Inflammatory macrophage treated with lipopolysaccharide for 1 hour (primary cell): ENCODE measurements around the gene HYOU1.
"Not testable (repeated sequence)": the region's sequence is repeated elsewhere in the genome, so short reads cannot be mapped to it uniquely, and the experiment has no call there.

Experiments
- DNase-seq, 2 donors: peaks; one replicate each; pipeline ENCODE4 v3.0.0-alpha.2; 2020 to 2022

Gene HYOU1, protein sequence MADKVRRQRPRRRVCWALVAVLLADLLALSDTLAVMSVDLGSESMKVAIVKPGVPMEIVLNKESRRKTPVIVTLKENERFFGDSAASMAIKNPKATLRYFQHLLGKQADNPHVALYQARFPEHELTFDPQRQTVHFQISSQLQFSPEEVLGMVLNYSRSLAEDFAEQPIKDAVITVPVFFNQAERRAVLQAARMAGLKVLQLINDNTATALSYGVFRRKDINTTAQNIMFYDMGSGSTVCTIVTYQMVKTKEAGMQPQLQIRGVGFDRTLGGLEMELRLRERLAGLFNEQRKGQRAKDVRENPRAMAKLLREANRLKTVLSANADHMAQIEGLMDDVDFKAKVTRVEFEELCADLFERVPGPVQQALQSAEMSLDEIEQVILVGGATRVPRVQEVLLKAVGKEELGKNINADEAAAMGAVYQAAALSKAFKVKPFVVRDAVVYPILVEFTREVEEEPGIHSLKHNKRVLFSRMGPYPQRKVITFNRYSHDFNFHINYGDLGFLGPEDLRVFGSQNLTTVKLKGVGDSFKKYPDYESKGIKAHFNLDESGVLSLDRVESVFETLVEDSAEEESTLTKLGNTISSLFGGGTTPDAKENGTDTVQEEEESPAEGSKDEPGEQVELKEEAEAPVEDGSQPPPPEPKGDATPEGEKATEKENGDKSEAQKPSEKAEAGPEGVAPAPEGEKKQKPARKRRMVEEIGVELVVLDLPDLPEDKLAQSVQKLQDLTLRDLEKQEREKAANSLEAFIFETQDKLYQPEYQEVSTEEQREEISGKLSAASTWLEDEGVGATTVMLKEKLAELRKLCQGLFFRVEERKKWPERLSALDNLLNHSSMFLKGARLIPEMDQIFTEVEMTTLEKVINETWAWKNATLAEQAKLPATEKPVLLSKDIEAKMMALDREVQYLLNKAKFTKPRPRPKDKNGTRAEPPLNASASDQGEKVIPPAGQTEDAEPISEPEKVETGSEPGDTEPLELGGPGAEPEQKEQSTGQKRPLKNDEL

DNA sequence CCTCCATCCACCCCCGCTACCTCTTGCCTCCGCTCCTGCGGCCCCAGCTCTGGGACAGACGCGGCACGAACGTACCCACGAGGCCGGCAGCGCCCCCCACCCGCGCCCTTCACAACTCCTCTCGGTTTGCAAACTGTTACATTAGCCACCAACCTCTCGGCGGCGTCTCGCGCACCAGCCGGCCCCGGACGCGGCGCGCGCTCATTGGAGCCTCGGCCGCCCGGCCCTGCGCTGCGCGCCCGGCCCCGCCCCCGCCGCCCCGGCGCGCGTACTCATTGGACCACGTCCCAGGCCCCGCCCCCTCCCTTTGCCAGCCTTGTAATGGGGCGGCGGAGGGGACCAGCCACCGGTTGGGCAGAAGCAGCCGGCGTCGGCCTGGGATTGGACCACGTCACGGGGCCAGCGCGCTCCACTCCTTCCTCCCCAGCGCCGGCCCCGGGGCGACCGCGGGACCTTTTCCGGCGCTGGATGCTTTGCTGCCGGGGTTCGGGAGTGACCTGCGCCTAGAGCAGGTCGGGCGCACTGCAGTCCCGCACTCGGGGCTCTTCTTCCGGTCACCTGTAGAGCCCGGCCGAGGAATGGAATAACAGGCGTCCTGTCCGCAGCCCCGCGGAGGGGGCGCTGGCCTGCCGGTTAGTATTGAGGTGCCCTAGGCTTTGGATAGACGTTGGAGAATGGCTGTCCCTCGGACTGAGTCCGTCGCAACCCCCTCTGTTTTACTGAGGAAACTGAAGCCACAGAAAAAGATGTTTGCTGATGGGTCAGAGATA is at the start of gene HYOU1:
TSS of gene HYOU1 (minus strand) at position 206 of the 770 bp plus-strand sequence. CDS start 1,045 bp downstream, outside the sequence.
- DNase-seq = peak; percentile 97 to 98

DNA sequence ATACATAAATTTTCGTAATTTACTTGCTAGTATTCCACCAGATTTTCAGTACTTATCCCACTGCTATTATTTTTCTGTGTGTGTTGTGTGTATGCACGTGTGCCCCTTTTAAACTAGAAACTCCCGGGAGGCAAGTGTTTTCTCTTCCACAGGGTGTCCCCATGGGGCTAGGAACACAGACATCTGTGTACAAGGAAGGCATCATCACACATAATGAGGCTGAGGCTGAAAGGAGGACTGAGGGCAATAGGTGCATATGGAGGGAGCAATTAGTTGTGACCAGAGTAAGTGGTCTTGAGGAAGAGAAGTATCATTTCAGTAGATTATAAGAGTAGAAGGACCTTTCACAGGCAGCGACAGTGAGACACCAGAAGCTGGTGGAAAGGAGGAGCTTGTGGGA is 46.8 kb upstream of the HYOU1 start:
- DNase-seq = no peak

DNA sequence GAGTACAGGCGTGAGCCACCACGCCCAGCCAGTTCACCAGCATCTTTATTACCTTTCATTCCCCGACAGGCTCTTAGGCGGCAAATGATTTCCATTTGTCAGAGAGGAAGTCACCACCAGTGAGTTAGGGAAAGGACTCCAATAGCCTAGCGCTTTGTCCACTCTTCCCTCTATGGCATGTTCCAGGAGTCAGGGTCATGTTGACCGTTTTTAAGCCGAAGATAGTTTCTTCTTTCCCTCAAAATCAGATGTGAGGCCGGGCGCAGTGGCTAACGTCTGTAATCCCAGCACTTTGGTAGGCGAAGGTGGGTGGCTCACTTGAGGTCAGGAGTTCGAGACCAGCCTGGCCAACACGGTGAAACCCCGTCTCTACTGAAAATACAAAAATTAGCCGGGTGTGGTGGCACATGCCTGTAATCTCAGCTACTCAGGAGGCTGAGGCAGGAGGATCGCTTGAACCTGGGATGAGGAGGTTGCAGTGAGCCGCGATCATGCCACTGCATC is 46.2 kb upstream of the HYOU1 start:
- not testable (repeated sequence) for DNase-seq

DNA sequence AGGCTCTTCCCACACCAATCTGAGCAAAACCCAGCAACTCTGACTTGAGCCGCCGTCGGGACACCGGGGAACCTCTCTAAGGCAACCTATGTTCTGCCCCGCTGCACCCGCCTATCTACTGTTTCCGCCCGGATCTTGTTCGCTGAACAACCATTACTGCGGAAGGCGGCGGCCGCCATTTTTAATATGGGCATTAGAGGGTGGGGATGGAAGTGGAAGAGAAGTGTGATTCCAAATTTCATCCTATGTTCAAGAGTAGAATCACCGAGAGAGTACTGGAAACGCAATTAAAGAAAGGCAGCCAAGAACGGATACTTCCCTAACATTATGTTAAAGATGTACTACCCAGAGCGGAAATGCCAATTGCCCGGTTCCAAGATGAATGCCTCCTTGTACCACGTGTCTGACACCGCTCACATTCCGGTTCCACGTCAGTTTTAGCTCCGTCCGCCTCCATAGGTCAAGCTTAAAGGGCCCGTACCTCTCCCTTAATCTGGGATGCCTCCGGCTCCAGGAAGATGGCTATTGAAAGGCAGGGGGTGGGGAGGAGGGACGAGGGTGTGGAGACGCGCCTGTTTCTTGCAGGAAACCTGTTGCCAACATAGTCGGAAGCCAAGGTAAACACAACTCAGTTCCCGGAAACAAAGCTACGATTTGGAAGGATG is 44.9 kb upstream of the HYOU1 start, which contains the start of gene DPAGT1:
TSS of gene DPAGT1 (minus strand) at position 95 of the 665 bp plus-strand sequence. CDS start 198 bp downstream, outside the sequence.
- DNase-seq = peak; percentile 88 to 90

DNA sequence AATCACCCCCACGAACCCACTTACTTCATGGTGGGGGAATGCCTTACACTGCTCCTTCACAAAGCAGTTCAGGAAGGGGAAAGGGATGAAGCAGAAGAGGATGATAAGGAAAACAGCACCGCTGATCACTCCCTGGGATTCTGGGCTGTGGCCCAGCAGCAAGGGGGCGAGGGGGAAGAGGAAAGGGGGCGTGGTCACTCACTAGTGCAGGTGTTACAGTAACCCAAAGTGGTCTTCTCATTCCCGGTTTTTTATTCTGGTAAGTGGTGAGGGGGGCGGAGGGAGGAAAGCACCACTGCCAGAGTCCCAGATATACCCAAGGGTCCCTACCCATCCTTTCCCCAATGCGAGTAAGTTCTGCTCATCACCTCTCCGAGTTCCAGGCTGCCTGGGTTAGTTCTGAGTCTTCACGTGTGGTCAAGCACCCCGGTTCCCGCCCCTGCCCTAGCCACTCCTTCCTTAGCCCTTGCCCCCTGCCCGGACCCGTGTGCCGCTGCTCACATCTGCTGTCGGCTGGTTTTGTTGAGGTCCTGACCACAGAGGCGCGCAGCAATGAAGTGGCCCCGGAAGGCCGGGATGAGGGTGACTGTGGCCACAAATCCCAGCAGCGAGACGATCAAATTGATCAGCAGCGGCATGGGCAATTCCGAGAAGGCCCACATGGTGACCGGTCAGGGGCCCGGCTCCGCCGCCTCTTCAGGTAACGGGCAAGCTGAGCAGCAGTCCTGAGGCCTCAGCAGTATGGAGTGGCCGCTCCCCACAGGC is 44.2 kb upstream of the HYOU1 start:
- DNase-seq = no peak

DNA sequence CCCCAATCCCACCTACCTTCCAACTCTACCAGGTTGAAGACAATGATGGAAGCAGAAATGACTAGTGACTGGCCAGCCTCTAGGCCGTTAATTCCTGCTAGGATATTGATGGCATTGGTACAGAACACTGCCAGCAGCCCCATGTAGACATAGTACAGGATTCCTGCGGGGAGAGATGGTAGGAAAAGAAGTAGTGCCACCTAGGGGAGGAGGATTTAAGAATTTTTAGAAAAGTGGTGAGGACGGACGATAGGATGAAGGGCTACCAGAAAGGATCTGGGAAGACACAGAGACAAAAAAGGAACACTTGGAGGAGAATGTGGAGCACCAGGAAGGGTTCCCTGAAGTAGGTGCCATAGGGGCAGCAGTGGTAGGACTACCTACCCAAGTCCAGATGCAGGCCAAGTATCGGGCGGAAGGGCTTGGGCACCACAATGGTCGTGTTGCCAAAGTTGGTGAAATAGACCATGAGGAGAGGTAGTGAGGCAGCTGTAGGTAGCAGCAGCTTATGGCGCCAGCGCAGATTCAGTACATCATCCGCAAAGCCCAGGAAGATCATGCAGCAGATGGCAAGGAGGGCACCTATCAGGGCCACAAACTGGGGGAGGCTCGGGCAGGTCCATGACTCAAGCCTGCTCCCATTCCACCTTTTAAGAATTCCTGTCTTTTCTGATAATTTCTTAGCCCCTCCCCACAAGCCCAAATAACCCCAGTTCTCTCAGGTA is 43.4 kb upstream of the HYOU1 start:
- DNase-seq = peak; percentile 29 to 43

DNA sequence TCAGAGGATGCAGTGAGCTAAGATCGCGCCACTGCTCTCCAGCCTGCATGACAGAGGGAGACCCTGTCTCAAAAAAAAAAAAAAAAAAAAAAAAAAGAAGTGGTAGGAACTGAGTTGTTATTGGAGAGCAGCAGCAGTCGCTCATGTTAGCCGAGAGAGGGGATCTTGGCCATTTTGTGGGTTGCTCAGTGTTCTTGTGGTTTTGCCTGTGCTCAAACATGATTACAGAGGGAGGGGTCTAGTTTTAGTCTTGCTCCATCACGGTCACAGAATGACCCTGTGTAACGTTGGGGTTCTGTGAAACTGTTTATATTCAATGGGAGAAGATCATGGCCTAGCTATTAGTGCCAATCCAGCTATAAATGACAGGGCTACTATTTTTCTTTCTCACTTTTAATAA is 42.7 kb upstream of the HYOU1 start:
- no peak for DNase-seq

DNA sequence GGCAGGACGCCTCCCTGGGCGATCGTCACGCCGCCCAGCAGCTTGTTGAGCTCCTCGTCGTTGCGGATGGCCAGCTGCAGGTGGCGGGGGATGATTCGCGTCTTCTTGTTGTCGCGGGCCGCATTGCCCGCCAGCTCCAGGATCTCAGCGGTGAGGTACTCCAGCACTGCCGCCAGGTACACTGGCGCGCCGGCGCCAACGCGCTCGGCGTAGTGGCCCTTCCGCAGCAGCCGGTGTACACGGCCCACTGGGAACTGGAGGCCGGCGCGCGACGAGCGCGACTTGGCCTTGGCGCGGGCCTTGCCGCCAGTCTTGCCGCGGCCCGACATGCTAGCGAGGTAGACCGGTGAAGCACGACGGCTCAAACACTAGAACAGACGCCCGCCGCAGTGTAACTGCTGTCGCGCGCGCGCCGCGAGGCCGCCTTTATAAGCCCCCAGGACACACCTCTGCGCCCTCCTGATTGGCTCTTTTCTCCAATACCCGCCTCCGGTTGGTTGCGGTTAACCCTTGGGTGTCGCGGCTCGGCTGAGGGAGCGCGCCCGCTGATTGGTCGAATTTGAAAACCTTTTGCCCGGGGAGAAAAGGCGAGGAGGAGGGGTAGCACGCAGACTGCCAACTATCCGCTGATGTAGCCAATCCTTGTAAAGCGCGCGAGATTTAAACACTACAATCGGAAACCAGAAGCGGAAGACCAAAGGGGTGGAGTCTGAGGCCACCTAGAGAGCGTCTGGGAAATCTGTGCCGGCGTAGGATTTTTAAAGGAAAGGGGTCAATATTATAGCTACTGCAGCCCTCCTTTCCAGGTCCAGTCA is 38.3 kb upstream of the HYOU1 start:
- DNase-seq = peak; percentile 99 to 100

DNA sequence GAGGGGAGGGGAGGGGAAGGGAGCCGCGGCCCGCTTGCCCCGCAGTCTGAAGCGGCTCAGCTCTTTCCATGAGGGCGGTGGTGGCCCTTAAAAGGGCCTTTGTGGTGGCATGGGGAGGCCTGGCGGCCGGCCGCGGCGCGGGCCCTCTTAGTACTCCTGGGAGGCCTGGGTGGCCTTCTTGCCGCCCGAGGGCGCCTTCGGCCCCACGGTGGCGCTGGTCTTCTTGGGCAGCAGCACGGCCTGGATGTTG is 37.7 kb upstream of the HYOU1 start:
- peak; percentile 74 to 78 for DNase-seq

DNA sequence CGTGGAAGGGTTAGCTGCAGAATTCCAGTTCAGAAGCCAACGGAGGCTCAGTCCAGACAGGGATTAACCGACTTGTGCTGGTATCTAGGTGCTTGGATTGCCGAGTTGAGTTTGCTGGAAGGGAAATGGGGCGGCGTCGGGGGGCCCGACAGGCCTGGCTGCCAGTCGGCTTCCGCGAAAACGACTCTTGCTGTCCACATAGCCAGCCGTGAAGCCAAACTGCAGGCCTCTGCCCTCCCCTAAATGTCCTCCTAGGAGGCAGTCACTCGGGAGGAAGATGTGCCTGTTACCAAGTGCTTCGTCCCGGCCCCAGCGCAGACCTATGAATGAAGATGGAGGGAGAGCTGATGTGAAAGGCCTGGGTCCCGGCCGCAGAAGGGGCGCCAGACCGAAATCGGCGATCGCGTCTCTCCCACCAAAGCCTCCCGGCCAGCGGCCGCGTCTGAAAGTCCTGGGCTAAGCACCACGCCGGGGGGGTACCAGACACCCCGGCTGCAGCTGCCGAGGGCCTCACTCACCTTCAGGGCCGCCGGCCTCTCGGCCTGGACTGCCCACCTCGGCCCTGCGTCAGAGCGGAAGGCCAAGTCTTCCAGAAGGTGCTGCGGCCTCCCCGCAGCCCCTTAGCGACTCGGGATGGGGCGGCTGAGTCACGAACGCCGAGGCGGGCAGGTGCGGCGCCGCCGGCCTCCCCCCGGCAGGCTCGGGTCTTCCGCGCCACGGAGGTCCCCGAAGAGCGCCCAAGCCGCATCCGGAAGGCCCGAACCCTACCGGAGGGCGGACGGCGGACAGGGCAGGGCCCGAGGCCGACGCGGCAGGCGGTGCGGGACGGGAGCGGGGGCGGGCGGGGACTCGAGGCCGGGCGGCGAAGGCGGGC is 37.2 kb upstream of the HYOU1 start:
- peak in 1 of 2 donors; percentile 17 for DNase-seq

DNA sequence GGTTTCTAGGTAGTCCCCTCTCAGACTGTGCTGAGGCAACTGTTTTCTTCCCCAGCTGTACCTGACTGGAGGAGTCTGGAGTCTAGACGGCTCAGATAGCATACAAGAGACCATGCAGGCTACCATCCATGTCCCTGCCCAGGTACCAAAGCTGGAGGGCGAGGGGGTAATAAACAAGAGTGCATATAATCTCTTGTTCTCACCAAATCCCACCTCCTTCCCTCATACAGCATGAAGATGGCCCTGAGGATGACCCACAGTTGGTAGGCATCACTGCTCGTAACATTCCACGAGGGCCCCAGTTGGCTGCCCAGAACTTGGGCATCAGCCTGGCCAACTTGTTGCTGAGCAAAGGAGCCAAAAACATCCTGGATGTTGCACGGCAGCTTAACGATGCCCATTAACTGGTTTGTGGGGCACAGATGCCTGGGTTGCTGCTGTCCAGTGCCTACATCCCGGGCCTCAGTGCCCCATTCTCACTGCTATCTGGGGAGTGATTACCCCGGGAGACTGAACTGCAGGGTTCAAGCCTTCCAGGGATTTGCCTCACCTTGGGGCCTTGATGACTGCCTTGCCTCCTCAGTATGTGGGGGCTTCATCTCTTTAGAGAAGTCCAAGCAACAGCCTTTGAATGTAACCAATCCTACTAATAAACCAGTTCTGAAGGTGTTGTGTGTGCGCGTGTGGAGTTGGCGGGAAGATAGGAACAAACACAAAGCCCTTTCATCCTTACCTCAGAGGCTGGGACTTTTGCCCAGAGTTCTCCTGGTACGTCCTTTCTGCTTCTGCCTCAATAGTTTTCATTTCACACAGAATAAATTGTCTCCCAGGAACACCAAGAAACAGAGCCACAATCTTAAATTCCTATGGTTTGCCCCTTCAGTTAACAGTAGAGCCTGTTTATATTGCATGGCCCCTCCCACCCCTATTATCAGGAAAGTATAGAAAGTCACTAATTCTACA is 36.2 kb upstream of the HYOU1 start:
- no peak for DNase-seq

DNA sequence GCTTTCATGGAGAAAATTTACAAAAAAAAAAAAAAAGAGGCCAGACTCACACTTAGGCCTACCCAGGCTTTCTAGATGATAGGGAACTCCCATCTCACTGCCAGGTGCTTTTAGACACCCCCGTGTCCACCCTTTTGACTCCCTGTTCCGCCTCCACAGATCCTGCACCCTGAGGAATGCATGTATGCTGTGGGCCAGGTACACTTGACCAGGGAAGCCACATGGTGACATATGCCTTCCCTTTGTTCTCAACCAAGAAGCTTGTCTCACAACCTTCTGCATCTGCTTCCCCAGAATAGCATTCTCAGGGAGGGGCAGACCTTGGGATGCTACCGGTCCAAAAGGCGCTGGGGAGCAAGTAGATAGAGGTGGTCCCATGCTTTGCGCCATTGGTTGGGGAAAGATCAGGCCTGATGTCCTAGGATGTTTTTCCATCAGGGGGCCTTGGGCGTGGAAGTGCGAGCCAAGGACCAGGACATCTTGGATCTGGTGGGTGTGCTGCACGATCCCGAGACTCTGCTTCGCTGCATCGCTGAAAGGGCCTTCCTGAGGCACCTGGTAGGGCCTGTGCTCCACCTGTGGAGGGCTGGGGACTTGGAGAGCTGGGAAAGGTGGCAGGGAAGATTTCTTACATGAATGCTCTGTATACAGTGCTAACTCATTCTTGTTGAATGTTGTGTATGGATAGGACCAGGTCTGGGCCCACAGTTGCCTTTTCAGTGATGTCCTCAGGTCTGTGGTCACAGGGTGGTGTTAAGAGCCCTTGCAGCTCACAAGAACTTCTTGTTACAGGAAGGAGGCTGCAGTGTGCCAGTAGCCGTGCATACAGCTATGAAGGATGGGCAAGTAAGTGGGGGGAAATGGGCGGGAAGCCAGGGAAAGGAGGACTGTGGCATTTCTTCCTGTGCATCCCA is 35.2 kb upstream of the HYOU1 start:
- no peak for DNase-seq

DNA sequence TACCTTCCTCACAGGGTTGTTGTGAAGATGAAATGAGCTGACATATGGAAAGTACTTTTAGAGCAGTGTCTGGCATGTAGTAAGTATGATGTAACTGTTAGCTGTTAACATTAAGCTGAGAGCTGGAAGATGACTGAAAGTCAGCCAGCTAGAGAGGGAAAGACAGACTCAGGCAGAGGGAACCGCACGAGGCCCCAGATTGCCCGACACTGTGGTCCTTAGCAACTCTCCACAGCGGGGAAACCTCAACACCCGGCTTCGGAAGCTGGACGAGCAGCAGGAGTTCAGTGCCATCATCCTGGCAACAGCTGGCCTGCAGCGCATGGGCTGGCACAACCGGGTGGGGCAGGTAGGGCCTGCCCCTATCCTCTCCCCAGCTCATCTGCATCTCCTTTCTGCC is 34.2 kb upstream of the HYOU1 start:
- no peak for DNase-seq

DNA sequence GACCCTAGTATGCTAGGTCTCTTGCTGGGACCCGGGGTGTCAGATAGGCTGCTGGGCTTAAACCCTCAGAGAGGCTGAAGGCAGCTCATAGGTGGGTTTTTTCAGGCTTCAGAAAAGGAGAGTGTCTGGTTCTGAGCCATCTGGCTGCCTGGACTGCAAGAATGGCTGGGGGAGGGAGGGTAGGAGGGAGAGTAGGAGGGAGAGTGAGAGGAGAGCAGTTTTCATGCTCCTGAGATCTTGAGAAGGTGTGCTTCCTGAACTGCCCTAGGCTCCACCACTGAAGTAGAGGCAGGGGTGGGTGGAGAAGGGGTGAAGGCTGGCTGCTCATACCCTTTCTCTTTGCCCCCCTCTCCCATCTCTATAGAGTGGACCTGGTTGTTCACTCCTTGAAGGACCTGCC is 32.3 kb upstream of the HYOU1 start:
- no peak for DNase-seq

DNA sequence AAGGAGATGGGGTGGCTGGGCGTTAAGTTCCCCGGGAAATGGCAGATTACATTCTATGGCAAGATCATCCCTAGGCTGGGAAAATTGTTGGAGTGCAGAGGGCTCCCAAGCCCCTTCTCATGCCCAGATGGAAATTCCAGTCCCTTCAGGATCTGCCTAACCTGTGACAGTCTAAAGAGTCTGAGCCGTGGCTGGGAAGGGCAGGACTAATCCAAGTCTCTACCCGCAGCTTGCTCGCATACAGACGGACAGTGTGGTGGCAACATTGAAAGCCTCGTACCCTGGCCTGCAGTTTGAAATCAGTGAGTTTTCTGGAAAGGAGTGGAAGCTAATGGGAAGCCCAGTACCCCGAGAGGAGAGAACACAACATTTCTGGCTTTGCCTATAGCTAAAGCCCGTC is 31.4 kb upstream of the HYOU1 start:
- no peak for DNase-seq

DNA sequence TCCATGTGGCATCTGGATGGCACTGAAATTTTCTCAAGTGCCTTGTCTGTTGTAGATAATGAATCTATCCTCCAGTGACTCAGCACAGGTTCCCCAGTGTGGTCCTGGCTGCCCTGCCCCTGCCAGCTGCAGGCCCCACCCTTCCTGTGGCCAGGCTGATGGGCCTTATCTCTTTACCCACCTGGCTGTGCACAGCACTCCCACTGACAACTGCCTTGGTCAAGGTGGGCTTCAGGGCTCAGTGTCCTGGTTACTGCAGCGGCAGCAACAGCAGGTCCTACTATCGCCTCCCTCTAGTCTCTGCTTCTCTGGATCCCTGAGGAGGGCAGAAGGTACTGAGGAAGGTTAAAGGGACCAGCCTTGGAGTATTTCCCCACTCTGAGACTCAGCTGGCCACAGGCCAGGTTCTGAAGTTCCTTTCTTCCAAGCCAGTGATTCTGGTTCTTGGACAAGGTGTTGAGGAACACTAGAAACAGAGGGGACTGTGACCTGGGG is 30.8 kb upstream of the HYOU1 start:
- DNase-seq = no peak
